NCI-H1417 (cell line): ENCODE measurements around the gene LEFTY1.
A peak's percentile ranks its signal among the peaks of the same experiment; 100 is the strongest.
"Not testable (repeated sequence)": the region's sequence is repeated elsewhere in the genome, so short reads cannot be mapped to it uniquely, and the experiment has no call there.

ENCODE experiments used
- DNase-seq, 3 experiments: peaks; one replicate each; lab custom pipeline; 2025; lab: John Stamatoyannopoulos, UW

LEFTY1 gene

GRCh38 chr1:225888898-225889601 is at the start of gene LEFTY1:
Gene LEFTY1 (minus strand): TSS chr1:225889146. CDS start chr1:225889066, 80 bp downstream.
- no peak for DNase-seq

GRCh38 chr1:225937048-225937968 is 48.4 kb upstream of the LEFTY1 start:
- no peak for DNase-seq

- no peak for DNase-seq
Observed at GRCh38 chr1:225936523-225936922, 47.6 kb upstream of the LEFTY1 start.

- DNase-seq = not testable (repeated sequence)
Observed at GRCh38 chr1:225936086-225936485, 47.1 kb upstream of the LEFTY1 start.

- no peak for DNase-seq
Observed at GRCh38 chr1:225934711-225935110, 45.8 kb upstream of the LEFTY1 start.

- no peak for DNase-seq
Observed at GRCh38 chr1:225933072-225933471, 44.1 kb upstream of the LEFTY1 start.

GRCh38 chr1:225931270-225932136 is 42.6 kb upstream of the LEFTY1 start:
- no peak for DNase-seq

GRCh38 chr1:225930566-225930965 is 41.6 kb upstream of the LEFTY1 start:
- DNase-seq = no peak

- not testable (repeated sequence) for DNase-seq
Observed at GRCh38 chr1:225929462-225929861, 40.5 kb upstream of the LEFTY1 start.

GRCh38 chr1:225928186-225929175 is 39.5 kb upstream of the LEFTY1 start:
- no peak for DNase-seq

GRCh38 chr1:225926551-225927113 is 37.7 kb upstream of the LEFTY1 start:
- no peak for DNase-seq

GRCh38 chr1:225923692-225924555 is 35.0 kb upstream of the LEFTY1 start, which contains the start of gene PYCR2:
Gene PYCR2 (minus strand): TSS chr1:225924250. CDS start chr1:225924110, 140 bp downstream.
- peak; percentile 89 to 98 (median 97) for DNase-seq

GRCh38 chr1:225923381-225923691 is 34.4 kb upstream of the LEFTY1 start:
- no peak for DNase-seq

- peak in 2 of 3 experiments; percentile 20 to 72 for DNase-seq
Observed at GRCh38 chr1:225921734-225922709, 33.1 kb upstream of the LEFTY1 start.

GRCh38 chr1:225919906-225920305 is 31.0 kb upstream of the LEFTY1 start:
- peak in 2 of 3 experiments; percentile 16 to 54 for DNase-seq

- DNase-seq = no peak
Observed at GRCh38 chr1:225918280-225918679, 29.3 kb upstream of the LEFTY1 start.

- no peak for DNase-seq
Observed at GRCh38 chr1:225917536-225917935, 28.6 kb upstream of the LEFTY1 start.

- DNase-seq = no peak
Observed at GRCh38 chr1:225917101-225917500, 28.2 kb upstream of the LEFTY1 start.
